H1 (cell line): Measurements from ENCODE around the gene PAFAH1B1. TPM values are rescaled to one million over a fixed set of nuclear protein-coding genes. Genes with fewer than 3 reads are reported as not detected.
"Not testable (repeated sequence)": the region's sequence is repeated elsewhere in the genome, so short reads cannot be mapped to it uniquely, and the experiment has no call there.

Experiments
- CTCF ChIA-PET: fragments of 300-600 bp; sonication (Branson Sonifier 250); formaldehyde crosslinking; loops from one replicate; lab custom pipeline; 2021; ENCODE audit not compliant: partially characterized antibody; lab: Charles Lee
- POLR2A ChIA-PET: fragments of 300-600 bp; sonication (Branson Sonifier 250); formaldehyde crosslinking; loops from one replicate; lab custom pipeline; 2021; ENCODE audit warnings: inconsistent platforms; ENCODE audit not compliant: partially characterized antibody; lab: Charles Lee
- DNase-seq, 2 experiments: peaks; one replicate each; pipeline versions ENCODE4 v3.0.0 to v3.0.0-alpha.2; 2010 to 2022; ENCODE audit warnings: low spot score in 2 of 2, low read depth in 1 of 2, mixed read lengths in 1 of 2
- FAIRE-seq: peaks from 2 replicates; lab custom pipeline; 2011; peaks lifted over from hg19 to GRCh38; lab: Jason Lieb, UNC
- H2AFZ ChIP-seq: 2 replicates; pipeline ENCODE4 v1.8.1; 2012; ENCODE audit warnings: low read length, inconsistent platforms
- H2AK5ac ChIP-seq: 2 replicates; pipeline ENCODE4 v1.6.1; 2013; ENCODE audit warnings: low read depth, low read length
- H2BK120ac ChIP-seq: replicated peaks from 2 replicates; pipeline ENCODE3; 2013; ENCODE audit warnings: low read depth, low read length, inconsistent platforms
- H2BK12ac ChIP-seq: 2 replicates; pipeline ENCODE4 v1.6.1; 2013; ENCODE audit warnings: low read depth, low read length
- H2BK15ac ChIP-seq: 2 replicates; pipeline ENCODE4 v1.6.1; 2013; ENCODE audit warnings: low read length
- H2BK20ac ChIP-seq: 2 replicates; pipeline ENCODE4 v1.6.1; 2013; ENCODE audit warnings: low read length
- H2BK5ac ChIP-seq: 2 replicates; pipeline ENCODE4 v1.6.1; 2013; ENCODE audit warnings: low read depth, low read length
- H3K14ac ChIP-seq: 2 replicates; pipeline ENCODE4 v1.6.1; 2013; ENCODE audit warnings: inconsistent platforms; ENCODE audit not compliant: insufficient read length
- H3K18ac ChIP-seq: 2 replicates; pipeline ENCODE4 v1.6.1; 2013; ENCODE audit warnings: low read length; ENCODE audit errors: extremely low read depth
- H3K23ac ChIP-seq: 2 replicates; pipeline ENCODE4 v1.6.1; 2013; ENCODE audit warnings: inconsistent platforms; ENCODE audit not compliant: insufficient read length
- H3K23me2 ChIP-seq: 2 replicates; pipeline ENCODE4 v1.6.1; 2013; ENCODE audit warnings: low read depth, low read length
- H3K27ac ChIP-seq: 2 replicates; pipeline ENCODE4 v1.6.1; 2011; ENCODE audit warnings: low read depth, low read length, inconsistent platforms
- H3K27me3 ChIP-seq, 4 experiments: replicated peaks in 1 of 4; 1 replicate in 1 of 4; 2 replicates in 3 of 4; pipeline versions ENCODE4 v1.6.1 to v1.8.1; 2011 to 2013; ENCODE audit warnings: low read length in 3 of 4, mild to moderate bottlenecking in 3 of 4, inconsistent platforms in 2 of 4, mixed read lengths in 2 of 4, moderate library complexity in 1 of 4; ENCODE audit not compliant: control insufficient read depth in 3 of 4, insufficient read depth in 3 of 4; ENCODE audit errors: extremely low read depth in 1 of 4
- H3K36me3 ChIP-seq, 4 experiments: 2 replicates each; pipeline versions ENCODE4 v1.6.1 to v1.8.1; 2011 to 2013; ENCODE audit warnings: mild to moderate bottlenecking in 4 of 4, low read length in 3 of 4, moderate library complexity in 2 of 4, control low read depth in 1 of 4, inconsistent platforms in 1 of 4; ENCODE audit not compliant: insufficient read depth in 4 of 4, control insufficient read depth in 2 of 4
- H3K4ac ChIP-seq: replicated peaks from 2 replicates; pipeline ENCODE3; 2013; ENCODE audit warnings: low read length, low read depth, mixed read lengths, inconsistent platforms; ENCODE audit not compliant: insufficient read length
- H3K4me1 ChIP-seq, 4 experiments: replicated peaks in 1 of 4; 1 replicate in 1 of 4; 2 replicates in 3 of 4; pipeline versions ENCODE4 v1.6.1 to v1.8.1; 2011 to 2013; ENCODE audit warnings: low read length in 3 of 4, inconsistent platforms in 2 of 4, mixed read lengths in 1 of 4; ENCODE audit not compliant: insufficient read depth in 4 of 4, control insufficient read depth in 3 of 4
- H3K4me2 ChIP-seq, 2 experiments: 2 replicates each; pipeline versions ENCODE4 v1.6.1 to v1.8.1; 2011 to 2013; ENCODE audit warnings: low read depth in 2 of 2, low read length in 2 of 2, control low read depth in 1 of 2, inconsistent platforms in 1 of 2, mild to moderate bottlenecking in 1 of 2; ENCODE audit not compliant: insufficient read depth in 1 of 2
- H3K4me3 ChIP-seq, 4 experiments: fragments of 200-600, 300-600 bp in 1 of 4; sonication (generic), shearing (Covaris generic), sonication (Bioruptor Twin) in 1 of 4; 2 replicates each; pipeline versions ENCODE4 v1.5.1 to v1.8.1; 2011 to 2016; ENCODE audit warnings: low read length in 4 of 4, low read depth in 3 of 4, control low read depth in 2 of 4, inconsistent platforms in 2 of 4, mild to moderate bottlenecking in 2 of 4, mixed read lengths in 1 of 4, moderate library complexity in 1 of 4; ENCODE audit not compliant: insufficient read depth in 2 of 4; ENCODE audit errors: extremely low read depth in 1 of 4
- H3K56ac ChIP-seq: replicated peaks from 2 replicates; pipeline ENCODE3; 2013; ENCODE audit warnings: low read depth, mild to moderate bottlenecking, mixed read lengths, low read length, inconsistent platforms; ENCODE audit not compliant: insufficient read length
- H3K79me1 ChIP-seq: 2 replicates; pipeline ENCODE4 v1.6.1; 2013; ENCODE audit warnings: low read depth, low read length, control low read depth
- H3K79me2 ChIP-seq, 2 experiments: 2 replicates each; pipeline versions ENCODE4 v1.6.1 to v1.8.1; 2012 to 2013; ENCODE audit warnings: low read length in 2 of 2, mild to moderate bottlenecking in 2 of 2, inconsistent platforms in 1 of 2; ENCODE audit not compliant: insufficient read depth in 2 of 2, control insufficient read depth in 1 of 2
- H3K9ac ChIP-seq, 4 experiments: replicated peaks in 1 of 4; 1 replicate in 1 of 4; 2 replicates in 3 of 4; pipeline versions ENCODE4 v1.6.1 to v1.8.1; 2011 to 2013; ENCODE audit warnings: low read depth in 3 of 4, low read length in 3 of 4, control low read depth in 2 of 4, mild to moderate bottlenecking in 2 of 4, moderate library complexity in 2 of 4, inconsistent platforms in 1 of 4; ENCODE audit errors: extremely low read depth in 1 of 4
- H3K9me3 ChIP-seq, 2 experiments: 2 replicates each; pipeline versions ENCODE4 v1.6.1 to v1.8.1; 2012 to 2013; ENCODE audit warnings: mild to moderate bottlenecking in 2 of 2, moderate library complexity in 2 of 2, control low read depth in 1 of 2, inconsistent platforms in 1 of 2, low read depth in 1 of 2, low read length in 1 of 2, mixed read lengths in 1 of 2; ENCODE audit not compliant: insufficient read depth in 2 of 2
- H4K20me1 ChIP-seq, 2 experiments: replicated peaks in 1 of 2; 2 replicates each; pipeline versions ENCODE3 to v1.8.1; 2011 to 2013; ENCODE audit warnings: inconsistent platforms in 2 of 2, low read length in 2 of 2, mild to moderate bottlenecking in 1 of 2; ENCODE audit not compliant: insufficient read depth in 2 of 2, control insufficient read depth in 1 of 2
- H4K5ac ChIP-seq: 2 replicates; pipeline ENCODE4 v1.6.1; 2013; ENCODE audit warnings: low read length, low read depth, mixed read lengths, inconsistent platforms; ENCODE audit not compliant: insufficient read length
- H4K8ac ChIP-seq: 2 replicates; pipeline ENCODE4 v1.8.0; 2013; ENCODE audit warnings: mild to moderate bottlenecking, moderate library complexity, low read length, inconsistent platforms; ENCODE audit not compliant: insufficient read depth; ENCODE audit errors: extremely low read depth
- H4K91ac ChIP-seq: replicated peaks from 2 replicates; pipeline ENCODE3; 2013; ENCODE audit warnings: low read length, mixed read lengths, inconsistent platforms; ENCODE audit not compliant: insufficient read length
- WGBS, 2 experiments: shearing (Covaris generic) in 1 of 2; methylation state at CpG; one replicate each; pipeline versions ENCODE4 v1.1.6 to v1.1.7; 2013 to 2015; ENCODE audit warnings: low lambda C conversion rate in 2 of 2, mixed read lengths in 2 of 2, inconsistent platforms in 1 of 2, low coverage in 1 of 2, missing lambda C conversion rate in 1 of 2; ENCODE audit not compliant: insufficient replicate concordance in 2 of 2, insufficient coverage in 1 of 2, insufficient read length in 1 of 2; ENCODE audit errors: extremely low coverage in 1 of 2, missing lambda C conversion rate in 1 of 2; 5-methylcytosine and 5-hydroxymethylcytosine counted together
- polyA plus RNA-seq, 7 experiments: library from polyadenylated mRNA; depleted of rRNA in 3 of 7; stranded (reverse) in 5 of 7; unstranded in 2 of 7; fragments of >200 nt in 5 of 7; fragments of 200-250 nt in 2 of 7; gene quantifications; 1 replicate in 5 of 7; 2 replicates in 1 of 7; 4 replicates in 1 of 7; pipeline versions ENCODE4 v1.2.1 to v1.2.3, GENCODE V29; 2011 to 2013; ENCODE audit warnings: missing spikeins in 2 of 7, mixed read lengths in 2 of 7
- total RNA-seq: library from RNA; stranded (reverse); fragmentation: NEBNext Ultra II Directional; extraction: Animal tissue kit (Norgen Biotek cat#: 25700); gene quantifications from 2 replicates; pipeline ENCODE4 v1.2.1, GENCODE V29; 2021

PAFAH1B1 gene
- total and polyA plus RNA-seq, 2 of the 8 experiments (the other 6 are each of a cell fraction or from before 2014, with no cell fraction given) = 42.0 to 152 TPM

DNA sequence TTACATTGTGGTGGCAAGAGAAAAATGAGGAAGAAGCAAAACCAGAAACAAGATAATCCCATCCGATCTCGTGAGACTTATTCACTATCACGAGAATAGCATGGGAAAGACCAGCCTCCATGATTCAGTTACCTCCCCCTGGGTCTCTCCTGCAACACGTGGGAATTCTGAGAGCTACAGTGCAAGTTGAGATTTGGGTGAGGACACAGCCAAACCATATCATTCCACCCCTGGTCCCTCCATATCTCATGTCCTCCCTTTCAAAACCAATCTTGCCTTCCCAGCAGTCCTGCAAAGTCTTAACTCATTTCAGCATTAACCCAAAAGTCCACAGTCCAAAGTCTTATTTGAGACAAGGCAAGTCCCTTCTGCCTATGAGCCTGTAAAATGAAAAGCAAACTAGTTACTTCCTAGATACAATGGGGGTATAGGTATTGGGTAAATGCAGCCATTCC is 28.5 kb downstream of the PAFAH1B1 start:
- not testable (repeated sequence) for H3K56ac ChIP-seq, H3K4me3 ChIP-seq
- peaks cover 10 to 98% of the 10 kb centered on the region in 2 experiments for H3K79me2 ChIP-seq

More for the DNA sequence above, 28.5 kb downstream of the PAFAH1B1 start:
- not testable (repeated sequence) for H3K18ac ChIP-seq, H4K8ac ChIP-seq, H2BK20ac ChIP-seq, H3K4me2 ChIP-seq, H3K9ac ChIP-seq, H3K4me1 ChIP-seq, H2AFZ ChIP-seq, H3K27ac ChIP-seq, FAIRE-seq, H2BK12ac ChIP-seq, H3K23me2 ChIP-seq, H3K4ac ChIP-seq, H2BK120ac ChIP-seq, H4K91ac ChIP-seq, DNase-seq, H2AK5ac ChIP-seq, H3K79me1 ChIP-seq, H4K5ac ChIP-seq, H3K23ac ChIP-seq, H2BK5ac ChIP-seq, H2BK15ac ChIP-seq, H4K20me1 ChIP-seq, H3K14ac ChIP-seq, H3K27me3 ChIP-seq
- ChIA-PET CTCF (interaction anchor here (0.6 to 1.7 kb wide), 5 partner anchors 10 to 127 kb away, joined by 3 to 4 read pairs (median 3); no protein-coding TSS in a partner anchor), POLR2A (interaction anchor here (0.5 to 1.5 kb wide), 3 partner anchors 9 to 16 kb away, joined by 3 to 5 read pairs (median 4); no protein-coding TSS in a partner anchor)
- peaks cover 13 to 16% of the 10 kb centered on the region in 2 experiments for H3K9me3 ChIP-seq
- 92% methylated on average over 4 of the region's 4 CpGs; no CpG with 5 or more reads in 1 of the 2 experiments for WGBS, 2 experiments
- H3K36me3 ChIP-seq = peaks cover 0 to 17% (median 5%) of the 10 kb centered on the region in 4 experiments; a peak in 3 of 8 replicates
